ENCODE data around the gene SYT2. TPM values are rescaled to one million over a fixed set of nuclear protein-coding genes. Genes with fewer than 3 reads are reported as not detected.

The SYT2 gene
- total and polyA plus RNA-seq, 2 of the 13 experiments (the other 11 are each of a cell fraction or from before 2014, with no cell fraction given) = not detected

DNA sequence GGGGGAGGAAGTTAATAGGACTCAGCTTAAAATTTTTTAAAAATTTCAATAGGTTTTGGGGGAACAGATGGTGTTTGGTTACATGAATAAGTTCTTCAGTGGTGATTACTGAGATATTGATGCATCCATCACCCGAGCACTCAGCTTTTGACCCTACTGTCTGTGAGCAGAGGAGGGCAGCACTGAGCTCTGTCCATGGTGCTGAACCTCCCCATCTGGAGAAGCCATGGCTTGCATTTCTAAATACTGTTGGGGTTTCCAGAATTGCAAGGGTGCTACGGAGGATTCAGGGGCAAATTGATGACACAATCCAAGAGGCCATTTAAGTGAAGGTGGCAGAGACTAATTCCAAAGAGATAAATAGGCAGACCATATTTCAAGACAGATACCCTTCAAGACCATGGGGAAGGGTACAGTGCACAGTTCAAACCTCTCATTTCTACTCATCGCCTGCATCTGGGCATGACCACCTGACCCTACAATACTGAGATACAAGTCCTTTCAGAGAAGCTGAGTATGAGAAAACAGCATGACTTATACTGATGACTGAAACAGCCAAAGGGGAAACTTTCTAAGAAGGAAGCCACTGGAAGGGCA lies 17.2 kb downstream of the SYT2 start (continued):
- TF ChIP-seq ZFP90 (CRISPR knock-in tag; IDR thresholded peaks at IDR 0.05; ENCODE audit: borderline replicate concordance) (0 out of 2 replicates have a peak, but pooled peaks have one; percentile 31), KDM5A (IDR thresholded peaks at IDR 0.05; ENCODE audit: borderline replicate concordance, low read length) (no peak), ZNF577 (CRISPR knock-in tag; IDR thresholded peaks at IDR 0.05; ENCODE audit: borderline replicate concordance, low read depth) (no peak), TFDP1 (CRISPR knock-in tag; IDR thresholded peaks at IDR 0.05; ENCODE audit: borderline replicate concordance) (no peak), REPIN1 (CRISPR knock-in tag; IDR thresholded peaks at IDR 0.05; ENCODE audit: borderline replicate concordance, low read depth) (no peak), ZNF432 (CRISPR knock-in tag; IDR thresholded peaks at IDR 0.05; ENCODE audit: borderline replicate concordance) (no peak), ZNF563 (CRISPR knock-in tag; IDR thresholded peaks at IDR 0.05) (peak; percentile 47; the same call in 1 of the 2 replicates), ZNF749 (CRISPR knock-in tag; IDR thresholded peaks at IDR 0.05; ENCODE audit: borderline replicate concordance) (0 out of 2 replicates have a peak, but pooled peaks have one; percentile 47), ZFYVE20 (CRISPR knock-in tag; IDR thresholded peaks at IDR 0.05; ENCODE audit: borderline replicate concordance, low read depth) (no peak), ZNF556 (CRISPR knock-in tag; IDR thresholded peaks at IDR 0.05; ENCODE audit: borderline replicate concordance) (no peak), ZNF205 (CRISPR knock-in tag; IDR thresholded peaks at IDR 0.05) (peak; percentile 61; the same call in 1 of the 2 replicates), ZNF292 (CRISPR knock-in tag; IDR thresholded peaks at IDR 0.05; ENCODE audit: borderline replicate concordance, low read depth) (no peak), RFXAP (CRISPR knock-in tag; IDR thresholded peaks at IDR 0.05; ENCODE audit: borderline replicate concordance) (no peak), ZNF776 (CRISPR knock-in tag; IDR thresholded peaks at IDR 0.05) (no peak), HOXA7 (CRISPR knock-in tag; IDR thresholded peaks at IDR 0.05) (no peak), STAT5B (CRISPR knock-in tag; IDR thresholded peaks at IDR 0.05) (peak; percentile 49; the same call in 1 of the 2 replicates), ZNF17 (CRISPR knock-in tag; IDR thresholded peaks at IDR 0.05) (no peak), MEIS2 (CRISPR knock-in tag; IDR thresholded peaks at IDR 0.05) (no peak), ZNF484 (CRISPR knock-in tag; IDR thresholded peaks at IDR 0.05; ENCODE audit: borderline replicate concordance, low read depth) (no peak), ZNF781 (CRISPR knock-in tag; IDR thresholded peaks at IDR 0.05; ENCODE audit: borderline replicate concordance, not compliant biosample characterization) (peak; percentile 94), ZNF550 (CRISPR knock-in tag; IDR thresholded peaks at IDR 0.05; ENCODE audit: borderline replicate concordance) (no peak), ZNF878 (CRISPR knock-in tag; IDR thresholded peaks at IDR 0.05) (peak; percentile 87)
- TF ChIP-seq, protein P1, sequence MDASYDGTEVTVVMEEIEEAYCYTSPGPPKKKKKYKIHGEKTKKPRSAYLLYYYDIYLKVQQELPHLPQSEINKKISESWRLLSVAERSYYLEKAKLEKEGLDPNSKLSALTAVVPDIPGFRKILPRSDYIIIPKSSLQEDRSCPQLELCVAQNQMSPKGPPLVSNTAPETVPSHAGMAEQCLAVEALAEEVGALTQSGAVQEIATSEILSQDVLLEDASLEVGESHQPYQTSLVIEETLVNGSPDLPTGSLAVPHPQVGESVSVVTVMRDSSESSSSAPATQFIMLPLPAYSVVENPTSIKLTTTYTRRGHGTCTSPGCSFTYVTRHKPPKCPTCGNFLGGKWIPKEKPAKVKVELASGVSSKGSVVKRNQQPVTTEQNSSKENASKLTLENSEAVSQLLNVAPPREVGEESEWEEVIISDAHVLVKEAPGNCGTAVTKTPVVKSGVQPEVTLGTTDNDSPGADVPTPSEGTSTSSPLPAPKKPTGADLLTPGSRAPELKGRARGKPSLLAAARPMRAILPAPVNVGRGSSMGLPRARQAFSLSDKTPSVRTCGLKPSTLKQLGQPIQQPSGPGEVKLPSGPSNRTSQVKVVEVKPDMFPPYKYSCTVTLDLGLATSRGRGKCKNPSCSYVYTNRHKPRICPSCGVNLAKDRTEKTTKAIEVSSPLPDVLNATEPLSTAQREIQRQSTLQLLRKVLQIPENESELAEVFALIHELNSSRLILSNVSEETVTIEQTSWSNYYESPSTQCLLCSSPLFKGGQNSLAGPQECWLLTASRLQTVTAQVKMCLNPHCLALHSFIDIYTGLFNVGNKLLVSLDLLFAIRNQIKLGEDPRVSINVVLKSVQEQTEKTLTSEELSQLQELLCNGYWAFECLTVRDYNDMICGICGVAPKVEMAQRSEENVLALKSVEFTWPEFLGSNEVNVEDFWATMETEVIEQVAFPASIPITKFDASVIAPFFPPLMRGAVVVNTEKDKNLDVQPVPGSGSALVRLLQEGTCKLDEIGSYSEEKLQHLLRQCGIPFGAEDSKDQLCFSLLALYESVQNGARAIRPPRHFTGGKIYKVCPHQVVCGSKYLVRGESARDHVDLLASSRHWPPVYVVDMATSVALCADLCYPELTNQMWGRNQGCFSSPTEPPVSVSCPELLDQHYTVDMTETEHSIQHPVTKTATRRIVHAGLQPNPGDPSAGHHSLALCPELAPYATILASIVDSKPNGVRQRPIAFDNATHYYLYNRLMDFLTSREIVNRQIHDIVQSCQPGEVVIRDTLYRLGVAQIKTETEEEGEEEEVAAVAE (CRISPR knock-in tag; IDR thresholded peaks at IDR 0.05; ENCODE audit: borderline replicate concordance) = peak; percentile 90
